ENCODE results near the gene ZDHHC9. TPM values are rescaled to one million over a fixed set of nuclear protein-coding genes. Genes with fewer than 3 reads are reported as not detected.

ZDHHC9 gene
- total RNA-seq, 5 donors from 2014 or later (not counting 1 experiment from before 2014, with no cell fraction given), result 3.3 to 7.9 (median 7.3) TPM

GRCh38 chrX:129784371-129784770 lies 59.3 kb downstream of the ZDHHC9 start:
- DNase-seq (no peak), ATAC-seq (replicated peaks in 1 of 4) (no peak)
- peaks cover 0 to 60% of the 10 kb centered on the region in 2 donors for H3K36me3 ChIP-seq (ENCODE audit: control insufficient read depth in 2 of 2, extremely low read depth in 1 of 2, insufficient read depth in 1 of 2, low read length in 1 of 2)
- WGBS (ENCODE audit: insufficient coverage), result no CpG with 5 or more reads among the region's 7 CpGs
- H3K27ac ChIP-seq (ENCODE audit: low read length), result peak overlapping the region; percentile 52
- H3K27me3 ChIP-seq (replicated peaks in 1 of 2; ENCODE audit: control insufficient read depth in 2 of 2, extremely low read depth in 1 of 2, insufficient read depth in 2 of 2, low read length in 1 of 2), result no peaks in the 10 kb centered on the region
- H3K9me3 ChIP-seq, result no peaks in the 10 kb centered on the region
- CTCF ChIA-PET, result interaction anchor here in 1 of 2 donors (0.6 kb wide), 1 partner anchor 50 kb away, joined by 7 read pairs; no protein-coding TSS in a partner anchor
- Mint-ChIP-seq H3K27ac (peak overlapping the region; percentile 84 to 88), H3K4me1 (peaks cover 62 to 76% (median 67%) of the 10 kb centered on the region in 3 donors), H3K9me3 (no peaks in the 10 kb centered on the region), H3K27me3 (no peaks in the 10 kb centered on the region), H3K36me3 (peaks cover 29% of the 10 kb centered on the region), H3K4me3 (peak overlapping the region; percentile 90 to 98 (median 94))
- H3K4me1 ChIP-seq (ENCODE audit: control insufficient read depth in 1 of 2, extremely low read depth in 1 of 2, insufficient read depth in 2 of 2, low read length in 2 of 2), result peaks cover 13 to 69% of the 10 kb centered on the region in 2 experiments
- H3K4me3 ChIP-seq (ENCODE audit: control insufficient read depth in 1 of 2, extremely low read depth in 1 of 2, low read length in 1 of 2), result peak overlapping the region; percentile 62 to 87
- POLR2A ChIA-PET, result interaction anchor here in 1 of 2 donors (1.1 kb wide), 1 partner anchor 14 kb away, joined by 5 read pairs; no protein-coding TSS in a partner anchor

GRCh38 chrX:129783291-129783713 lies 60.4 kb downstream of the ZDHHC9 start:
- ChIA-PET CTCF (interaction anchor here (0.6 to 1.0 kb wide), 3 partner anchors 9 to 59 kb away, joined by 3 read pairs; no protein-coding TSS in a partner anchor), POLR2A (interaction anchor here in 1 of 2 donors (1.1 kb wide), 1 partner anchor 15 kb away, joined by 5 read pairs; no protein-coding TSS in a partner anchor)
- no peak for ATAC-seq (replicated peaks in 1 of 4)
- peak overlapping the region; percentile 74 for H3K27ac ChIP-seq (ENCODE audit: low read length)
- H3K4me3 ChIP-seq (ENCODE audit: control insufficient read depth in 1 of 2, extremely low read depth in 1 of 2, low read length in 1 of 2), result peak overlapping the region; percentile 62 to 87
- peaks cover 29% of the 10 kb centered on the region for H3K36me3 Mint-ChIP-seq
- peak overlapping the region; percentile 90 to 98 (median 94) for H3K4me3 Mint-ChIP-seq
- H3K27me3 ChIP-seq (replicated peaks in 1 of 2; ENCODE audit: control insufficient read depth in 2 of 2, extremely low read depth in 1 of 2, insufficient read depth in 2 of 2, low read length in 1 of 2), result no peaks in the 10 kb centered on the region
- peaks cover 15 to 68% of the 10 kb centered on the region in 2 experiments for H3K4me1 ChIP-seq (ENCODE audit: control insufficient read depth in 1 of 2, extremely low read depth in 1 of 2, insufficient read depth in 2 of 2, low read length in 2 of 2)
- H3K27ac Mint-ChIP-seq, result peak overlapping the region; percentile 84 to 88
- no peak for DNase-seq
- peaks cover 69 to 79% (median 70%) of the 10 kb centered on the region in 3 donors for H3K4me1 Mint-ChIP-seq
- H3K9me3 Mint-ChIP-seq, result no peaks in the 10 kb centered on the region
- 0% methylated on average over 4 of the region's 11 CpGs for WGBS (ENCODE audit: insufficient coverage)
- peaks cover 0 to 55% of the 10 kb centered on the region in 2 donors for H3K36me3 ChIP-seq (ENCODE audit: control insufficient read depth in 2 of 2, extremely low read depth in 1 of 2, insufficient read depth in 1 of 2, low read length in 1 of 2)
- H3K9me3 ChIP-seq, result no peaks in the 10 kb centered on the region
- H3K27me3 Mint-ChIP-seq, result no peaks in the 10 kb centered on the region

GRCh38 chrX:129782706-129783105 lies 61.0 kb downstream of the ZDHHC9 start:
- Histone ChIP-seq H3K27ac (ENCODE audit: low read length) (peak overlapping the region; percentile 74), H3K4me1 (ENCODE audit: control insufficient read depth in 1 of 2, extremely low read depth in 1 of 2, insufficient read depth in 2 of 2, low read length in 2 of 2) (peaks cover 20 to 69% of the 10 kb centered on the region in 2 experiments), H3K36me3 (ENCODE audit: control insufficient read depth in 2 of 2, extremely low read depth in 1 of 2, insufficient read depth in 1 of 2, low read length in 1 of 2) (peaks cover 0 to 49% of the 10 kb centered on the region in 2 donors), H3K27me3 (replicated peaks in 1 of 2; ENCODE audit: control insufficient read depth in 2 of 2, extremely low read depth in 1 of 2, insufficient read depth in 2 of 2, low read length in 1 of 2) (no peaks in the 10 kb centered on the region), H3K4me3 (ENCODE audit: control insufficient read depth in 1 of 2, extremely low read depth in 1 of 2, low read length in 1 of 2) (peak overlapping the region; percentile 62 to 87), H3K9me3 (no peaks in the 10 kb centered on the region)
- H3K4me1 Mint-ChIP-seq, result peaks cover 74 to 84% (median 75%) of the 10 kb centered on the region in 3 donors
- peaks cover 29% of the 10 kb centered on the region for H3K36me3 Mint-ChIP-seq
- CTCF ChIA-PET, result interaction anchor here in 1 of 2 donors (0.6 kb wide), 1 partner anchor 58 kb away, joined by 3 read pairs; no protein-coding TSS in a partner anchor
- POLR2A ChIA-PET, result interaction anchor here in 1 of 2 donors (0.5 to 1.6 kb wide), 2 partner anchors 27 to 129 kb away, joined by 3 to 5 read pairs; no protein-coding TSS in a partner anchor
- no peaks in the 10 kb centered on the region for H3K27me3 Mint-ChIP-seq
- ATAC-seq (replicated peaks in 1 of 4) (no peak), DNase-seq (no peak)
- no CpG with 5 or more reads among the region's 4 CpGs for WGBS (ENCODE audit: insufficient coverage)
- H3K27ac Mint-ChIP-seq, result peak overlapping the region; percentile 84 to 97
- no peaks in the 10 kb centered on the region for H3K9me3 Mint-ChIP-seq
- peak overlapping the region; percentile 90 to 98 (median 94) for H3K4me3 Mint-ChIP-seq

- Histone ChIP-seq H3K36me3 (ENCODE audit: control insufficient read depth in 2 of 2, extremely low read depth in 1 of 2, insufficient read depth in 1 of 2, low read length in 1 of 2) (peaks cover 0 to 42% of the 10 kb centered on the region in 2 donors), H3K4me3 (ENCODE audit: control insufficient read depth in 1 of 2, extremely low read depth in 1 of 2, low read length in 1 of 2) (peak overlapping the region; percentile 62 to 87), H3K27ac (ENCODE audit: low read length) (peak overlapping the region; percentile 74), H3K9me3 (no peaks in the 10 kb centered on the region), H3K4me1 (ENCODE audit: control insufficient read depth in 1 of 2, extremely low read depth in 1 of 2, insufficient read depth in 2 of 2, low read length in 2 of 2) (peaks cover 26 to 71% of the 10 kb centered on the region in 2 experiments), H3K27me3 (replicated peaks in 1 of 2; ENCODE audit: control insufficient read depth in 2 of 2, extremely low read depth in 1 of 2, insufficient read depth in 2 of 2, low read length in 1 of 2) (no peaks in the 10 kb centered on the region)
- peak in 1 of 35 experiments; percentile 44 for DNase-seq
- no CpG with 5 or more reads among the region's 10 CpGs for WGBS (ENCODE audit: insufficient coverage)
- Mint-ChIP-seq H3K9me3 (no peaks in the 10 kb centered on the region), H3K4me1 (peaks cover 74 to 85% (median 74%) of the 10 kb centered on the region in 3 donors), H3K4me3 (peak overlapping the region; percentile 90 to 98 (median 94)), H3K36me3 (peaks cover 22% of the 10 kb centered on the region), H3K27ac (peak overlapping the region; percentile 84 to 97), H3K27me3 (no peaks in the 10 kb centered on the region)
- peak in 1 of 4 experiments; percentile 5 for ATAC-seq (replicated peaks in 1 of 4)
- POLR2A ChIA-PET, result interaction anchor here (0.5 to 1.6 kb wide), 6 partner anchors 10 to 128 kb away, joined by 3 to 7 read pairs (median 4); no protein-coding TSS in a partner anchor
- CTCF ChIA-PET, result interaction anchor here (0.6 to 1.7 kb wide), 6 partner anchors 9 to 141 kb away, joined by 3 to 11 read pairs (median 6); no protein-coding TSS in a partner anchor
Measured at GRCh38 chrX:129781680-129782495, 61.8 kb downstream of the ZDHHC9 start.

GRCh38 chrX:129781134-129781672 lies 62.5 kb downstream of the ZDHHC9 start:
- Mint-ChIP-seq H3K27me3 (no peaks in the 10 kb centered on the region), H3K4me1 (peaks cover 75 to 84% (median 75%) of the 10 kb centered on the region in 3 donors), H3K4me3 (peak overlapping the region; percentile 90 to 98 (median 94)), H3K36me3 (peaks cover 19% of the 10 kb centered on the region), H3K9me3 (no peaks in the 10 kb centered on the region), H3K27ac (peak overlapping the region; percentile 84 to 97)
- no peaks in the 10 kb centered on the region for H3K27me3 ChIP-seq (replicated peaks in 1 of 2; ENCODE audit: control insufficient read depth in 2 of 2, extremely low read depth in 1 of 2, insufficient read depth in 2 of 2, low read length in 1 of 2)
- H3K9me3 ChIP-seq, result no peaks in the 10 kb centered on the region
- H3K4me3 ChIP-seq (ENCODE audit: control insufficient read depth in 1 of 2, extremely low read depth in 1 of 2, low read length in 1 of 2), result peak overlapping the region; percentile 82 to 87
- peak overlapping the region; percentile 83 for H3K27ac ChIP-seq (ENCODE audit: low read length)
- peak; percentile 71 to 80 (median 76) for ATAC-seq (replicated peaks in 1 of 4)
- DNase-seq, result peak; percentile 47 to 95 (median 86)
- ChIA-PET CTCF (interaction anchor here (0.5 to 1.7 kb wide), 9 partner anchors 9 to 141 kb away, joined by 3 to 11 read pairs (median 5); no protein-coding TSS in a partner anchor), POLR2A (interaction anchor here (0.5 to 1.6 kb wide), 8 partner anchors 9 to 378 kb away, joined by 3 to 7 read pairs (median 4); no protein-coding TSS in a partner anchor)
- WGBS (ENCODE audit: insufficient coverage), result 0% methylated on average over 2 of the region's 8 CpGs
- H3K4me1 ChIP-seq (ENCODE audit: control insufficient read depth in 1 of 2, extremely low read depth in 1 of 2, insufficient read depth in 2 of 2, low read length in 2 of 2), result peaks cover 31 to 73% of the 10 kb centered on the region in 2 experiments
- H3K36me3 ChIP-seq (ENCODE audit: control insufficient read depth in 2 of 2, extremely low read depth in 1 of 2, insufficient read depth in 1 of 2, low read length in 1 of 2), result peaks cover 0 to 39% of the 10 kb centered on the region in 2 donors
